Measurements from ENCODE around the gene BRINP3. TPM values are rescaled to one million over a fixed set of nuclear protein-coding genes. Genes with fewer than 3 reads are reported as not detected.

BRINP3 gene
- total and polyA plus RNA-seq, 4 donors = 0.06 to 19.8 (median 0.64) TPM

- no peak overlapping the region for H3K27ac ChIP-seq (ENCODE audit: low read depth in 1 of 2, low read length in 1 of 2)
Measured at GRCh38 chr1:190328361-190328760, 149.3 kb downstream of the BRINP3 start.

GRCh38 chr1:190327271-190327670 lies 150.4 kb downstream of the BRINP3 start:
- ATAC-seq (ENCODE audit: insufficient read depth, low FRiP score) = no peak
- no peaks in the 10 kb centered on the region for H3K27me3 ChIP-seq (ENCODE audit: control insufficient read depth in 3 of 3, insufficient read depth in 3 of 3, low read length in 2 of 3)
- no peaks in the 10 kb centered on the region for H3K36me3 ChIP-seq (ENCODE audit: control insufficient read depth in 4 of 4, insufficient read depth in 4 of 4, low read length in 4 of 4)
- no peaks in the 10 kb centered on the region for H3K4me1 ChIP-seq (ENCODE audit: control insufficient read depth in 5 of 5, insufficient read depth in 5 of 5, low read length in 5 of 5)
- no peak overlapping the region for H3K9ac ChIP-seq (ENCODE audit: insufficient read depth in 1 of 2, low read length in 2 of 2)
- 87 to 95% methylated on average over 3 of the region's 3 CpGs for WGBS, 2 donors
- H3K4me3 ChIP-seq = no peak overlapping the region
- H3K9me3 ChIP-seq (ENCODE audit: control insufficient read depth in 4 of 4, insufficient read depth in 3 of 4, low read length in 3 of 4) = no peaks in the 10 kb centered on the region
- TF ChIP-seq CTCF (IDR thresholded peaks at IDR 0.05; ENCODE audit: control extremely low read depth, extremely low read depth) = no peak
- peak in 2 of 3 donors; percentile 60 to 65 for DNase-seq
- no peak overlapping the region for H3K27ac ChIP-seq (ENCODE audit: low read depth in 1 of 2, low read length in 1 of 2)

More at GRCh38 chr1:190328361-190328760, 149.3 kb downstream of the BRINP3 start:
- Histone ChIP-seq H3K27me3 (ENCODE audit: control insufficient read depth in 3 of 3, insufficient read depth in 3 of 3, low read length in 2 of 3) (no peaks in the 10 kb centered on the region), H3K36me3 (ENCODE audit: control insufficient read depth in 4 of 4, insufficient read depth in 4 of 4, low read length in 4 of 4) (no peaks in the 10 kb centered on the region), H3K9ac (ENCODE audit: insufficient read depth in 1 of 2, low read length in 2 of 2) (no peak overlapping the region), H3K4me3 (no peak overlapping the region), H3K9me3 (ENCODE audit: control insufficient read depth in 4 of 4, insufficient read depth in 3 of 4, low read length in 3 of 4) (no peaks in the 10 kb centered on the region), H3K4me1 (ENCODE audit: control insufficient read depth in 5 of 5, insufficient read depth in 5 of 5, low read length in 5 of 5) (no peaks in the 10 kb centered on the region)
- DNase-seq = no peak
- TF ChIP-seq CTCF (IDR thresholded peaks at IDR 0.05; ENCODE audit: control extremely low read depth, extremely low read depth) = no peak
- no peak for ATAC-seq (ENCODE audit: insufficient read depth, low FRiP score)

- H3K9me3 ChIP-seq (ENCODE audit: control insufficient read depth in 4 of 4, insufficient read depth in 3 of 4, low read length in 3 of 4) = no peaks in the 10 kb centered on the region
- no peak for DNase-seq
- H3K36me3 ChIP-seq (ENCODE audit: control insufficient read depth in 4 of 4, insufficient read depth in 4 of 4, low read length in 4 of 4) = no peaks in the 10 kb centered on the region
- H3K4me1 ChIP-seq (ENCODE audit: control insufficient read depth in 5 of 5, insufficient read depth in 5 of 5, low read length in 5 of 5) = no peaks in the 10 kb centered on the region
- no peak for TF ChIP-seq CTCF (IDR thresholded peaks at IDR 0.05; ENCODE audit: control extremely low read depth, extremely low read depth)
- H3K9ac ChIP-seq (ENCODE audit: insufficient read depth in 1 of 2, low read length in 2 of 2) = no peak overlapping the region
- H3K27me3 ChIP-seq (ENCODE audit: control insufficient read depth in 3 of 3, insufficient read depth in 3 of 3, low read length in 2 of 3) = no peaks in the 10 kb centered on the region
- H3K4me3 ChIP-seq = no peak overlapping the region
- H3K27ac ChIP-seq (ENCODE audit: low read depth in 1 of 2, low read length in 1 of 2) = no peak overlapping the region
- WGBS, 2 donors = 83 to 87% methylated on average over 2 of the region's 2 CpGs
- ATAC-seq (ENCODE audit: insufficient read depth, low FRiP score) = no peak
Measured at GRCh38 chr1:190323530-190323929, 154.1 kb downstream of the BRINP3 start.

- Histone ChIP-seq H3K27me3 (ENCODE audit: control insufficient read depth in 3 of 3, insufficient read depth in 3 of 3, low read length in 2 of 3) (no peaks in the 10 kb centered on the region), H3K9me3 (ENCODE audit: control insufficient read depth in 4 of 4, insufficient read depth in 3 of 4, low read length in 3 of 4) (no peaks in the 10 kb centered on the region), H3K4me1 (ENCODE audit: control insufficient read depth in 5 of 5, insufficient read depth in 5 of 5, low read length in 5 of 5) (no peaks in the 10 kb centered on the region), H3K36me3 (ENCODE audit: control insufficient read depth in 4 of 4, insufficient read depth in 4 of 4, low read length in 4 of 4) (no peaks in the 10 kb centered on the region), H3K9ac (ENCODE audit: insufficient read depth in 1 of 2, low read length in 2 of 2) (no peak overlapping the region), H3K27ac (ENCODE audit: low read depth in 1 of 2, low read length in 1 of 2) (no peak overlapping the region), H3K4me3 (no peak overlapping the region)
- no peak for TF ChIP-seq CTCF (IDR thresholded peaks at IDR 0.05; ENCODE audit: control extremely low read depth, extremely low read depth)
- DNase-seq (no peak), ATAC-seq (ENCODE audit: insufficient read depth, low FRiP score) (no peak)
- 87 to 93% methylated on average over 6 of the region's 6 CpGs for WGBS, 2 donors
Measured at GRCh38 chr1:190322274-190322673, 155.4 kb downstream of the BRINP3 start.

Measured in lung (tissue), 12 donors.